Esophagus muscularis mucosa (tissue), 4 donors: Measurements from ENCODE around the gene TCF23. TPM values are rescaled to one million over a fixed set of nuclear protein-coding genes. Genes with fewer than 3 reads are reported as not detected.
"Not testable (repeated sequence)": the region's sequence is repeated elsewhere in the genome, so short reads cannot be mapped to it uniquely, and the experiment has no call there.

Experiments
- DNase-seq: peaks from one replicate; pipeline ENCODE4 v3.0.0-alpha.2; 2017; ENCODE audit errors: extremely low spot score
- H3K27ac ChIP-seq, 4 donors: fragments of 200-600 bp; sonication (generic); replicated peaks in 1 of 4; 1 replicate in 3 of 4; 2 replicates in 1 of 4; pipeline ENCODE4 v1.5.1; 2016 to 2019; ENCODE audit warnings: mild to moderate bottlenecking in 1 of 4
- H3K27me3 ChIP-seq, 4 donors: fragments of 200-600 bp; sonication (generic); one replicate each; pipeline versions ENCODE4 v1.5.1 to v1.6.0; 2016 to 2019
- H3K36me3 ChIP-seq, 4 donors: fragments of 200-600 bp; sonication (generic); one replicate each; pipeline ENCODE4 v1.5.1; 2016 to 2019
- H3K4me1 ChIP-seq, 4 donors: fragments of 200-600 bp; sonication (generic); one replicate each; pipeline ENCODE4 v1.5.1; 2016 to 2019
- H3K4me3 ChIP-seq, 4 donors: fragments of 200-600 bp; sonication (generic); 1 replicate in 2 of 4; 2 replicates in 2 of 4; pipeline ENCODE4 v1.5.1; 2016 to 2019; ENCODE audit warnings: mild to moderate bottlenecking in 4 of 4, moderate library complexity in 1 of 4
- H3K9me3 ChIP-seq, 4 donors: fragments of 200-600 bp; sonication (generic); 1 replicate in 3 of 4; 2 replicates in 1 of 4; pipeline ENCODE4 v1.5.1; 2016 to 2019
- EP300 ChIP-seq: sonication (generic); formaldehyde crosslinking; IDR thresholded peaks from one replicate; pipeline ENCODE4 v1.6.1; 2017; ENCODE audit warnings: antibody characterized with exemption
- POLR2A ChIP-seq: fragments of 450-650 bp; IDR thresholded peaks from one replicate; pipeline ENCODE4 v1.6.1; 2017; ENCODE audit warnings: antibody characterized with exemption, moderate library complexity, mild to moderate bottlenecking, low read depth
- POLR2AphosphoS5 ChIP-seq, 2 donors: sonication (generic); formaldehyde crosslinking; IDR thresholded peaks; one replicate each; pipeline ENCODE4 v1.6.1; 2017; ENCODE audit warnings: antibody characterized with exemption in 2 of 2
- WGBS: methylation state at CpG from one replicate; pipeline ENCODE4 v1.1.5; 2018; 5-methylcytosine and 5-hydroxymethylcytosine counted together
- intact Hi-C: fragments of 100-400 bp; cut with DNase I; formaldehyde crosslinking; loops from one replicate; pipeline ENCODE4 v1.15.1; 2023
- total RNA-seq, 4 donors: library from RNA; depleted of rRNA; stranded (reverse); fragments of >200 nt; gene quantifications; one replicate each; pipeline versions ENCODE4 v1.1.0 to v1.2.1, GENCODE V29; 2016
- TF ChIP-seq, protein P1 (sequence below), 3 experiments: fragments of 200-600 bp in 2 of 3; fragments of 450-650 bp in 1 of 3; sonication (generic) in 2 of 3; IDR thresholded peaks; one replicate each; pipeline ENCODE4 v1.5.1; 2017 to 2019; ENCODE audit warnings: antibody characterized with exemption in 3 of 3, mild to moderate bottlenecking in 2 of 3, moderate library complexity in 1 of 3

Gene TCF23
- total RNA-seq, 4 donors from 2014 or later = not detected

DNA sequence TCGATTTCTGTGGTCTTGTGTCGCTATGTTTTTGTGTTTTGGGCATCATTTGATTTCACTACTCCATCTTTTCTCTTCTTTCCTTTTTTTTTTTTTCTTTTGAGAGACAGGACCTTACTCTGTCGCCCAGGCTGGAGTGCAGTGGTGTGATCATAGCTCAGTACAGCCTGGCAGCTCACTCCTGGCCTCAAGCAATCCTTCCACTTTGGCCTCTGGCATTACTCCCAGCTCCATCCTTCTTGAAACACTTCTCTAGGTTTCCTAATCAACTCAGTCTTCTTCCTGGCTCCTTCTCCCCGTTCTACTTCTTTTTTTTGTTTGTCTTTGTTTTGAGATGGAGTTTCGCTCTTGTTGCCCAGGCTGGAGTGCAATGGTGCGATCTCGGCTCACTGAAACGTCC, 26.5 kb downstream of the TCF23 start:
- TF ChIP-seq, protein P1, sequence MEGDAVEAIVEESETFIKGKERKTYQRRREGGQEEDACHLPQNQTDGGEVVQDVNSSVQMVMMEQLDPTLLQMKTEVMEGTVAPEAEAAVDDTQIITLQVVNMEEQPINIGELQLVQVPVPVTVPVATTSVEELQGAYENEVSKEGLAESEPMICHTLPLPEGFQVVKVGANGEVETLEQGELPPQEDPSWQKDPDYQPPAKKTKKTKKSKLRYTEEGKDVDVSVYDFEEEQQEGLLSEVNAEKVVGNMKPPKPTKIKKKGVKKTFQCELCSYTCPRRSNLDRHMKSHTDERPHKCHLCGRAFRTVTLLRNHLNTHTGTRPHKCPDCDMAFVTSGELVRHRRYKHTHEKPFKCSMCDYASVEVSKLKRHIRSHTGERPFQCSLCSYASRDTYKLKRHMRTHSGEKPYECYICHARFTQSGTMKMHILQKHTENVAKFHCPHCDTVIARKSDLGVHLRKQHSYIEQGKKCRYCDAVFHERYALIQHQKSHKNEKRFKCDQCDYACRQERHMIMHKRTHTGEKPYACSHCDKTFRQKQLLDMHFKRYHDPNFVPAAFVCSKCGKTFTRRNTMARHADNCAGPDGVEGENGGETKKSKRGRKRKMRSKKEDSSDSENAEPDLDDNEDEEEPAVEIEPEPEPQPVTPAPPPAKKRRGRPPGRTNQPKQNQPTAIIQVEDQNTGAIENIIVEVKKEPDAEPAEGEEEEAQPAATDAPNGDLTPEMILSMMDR (IDR thresholded peaks at IDR 0.05) = no peak
- TF ChIP-seq POLR2AphosphoS5 (IDR thresholded peaks at IDR 0.05) = no peak
- no peak for TF ChIP-seq POLR2A
- TF ChIP-seq EP300 = no peak
- H3K4me3 ChIP-seq = no peak overlapping the region
- no peak for DNase-seq
- intact Hi-C loops = no loop called here
- peaks cover 0 to 1% (median under 1%) of the 10 kb centered on the region in 4 donors for H3K4me1 ChIP-seq
- no peaks in the 10 kb centered on the region for H3K9me3 ChIP-seq
- no peaks in the 10 kb centered on the region for H3K36me3 ChIP-seq
- peaks cover 0 to 37% (median under 1%) of the 10 kb centered on the region in 4 donors for H3K27me3 ChIP-seq
- no peak overlapping the region for H3K27ac ChIP-seq
- 71% methylated on average over 8 of the region's 8 CpGs for WGBS

DNA sequence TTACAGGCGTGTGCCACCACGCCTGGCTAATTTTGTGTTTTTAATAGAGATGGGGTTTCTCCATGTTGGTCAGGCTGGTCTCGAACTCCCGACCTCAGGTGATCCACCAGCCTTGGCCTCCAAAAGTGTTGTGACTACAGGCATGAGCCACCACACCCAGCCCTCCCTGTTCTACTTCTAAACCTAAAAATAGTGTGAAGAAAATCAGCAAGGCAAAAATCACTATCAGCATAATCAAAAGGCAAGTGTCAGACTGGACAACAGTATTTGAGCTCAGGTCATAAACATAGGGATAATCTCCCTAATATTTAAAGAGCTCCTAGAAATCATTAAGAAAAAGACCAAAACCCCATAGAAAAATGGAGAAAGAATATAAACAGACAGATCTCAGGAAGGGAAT, 27.0 kb downstream of the TCF23 start:
- WGBS = 95% methylated on average over 4 of the region's 4 CpGs

DNA sequence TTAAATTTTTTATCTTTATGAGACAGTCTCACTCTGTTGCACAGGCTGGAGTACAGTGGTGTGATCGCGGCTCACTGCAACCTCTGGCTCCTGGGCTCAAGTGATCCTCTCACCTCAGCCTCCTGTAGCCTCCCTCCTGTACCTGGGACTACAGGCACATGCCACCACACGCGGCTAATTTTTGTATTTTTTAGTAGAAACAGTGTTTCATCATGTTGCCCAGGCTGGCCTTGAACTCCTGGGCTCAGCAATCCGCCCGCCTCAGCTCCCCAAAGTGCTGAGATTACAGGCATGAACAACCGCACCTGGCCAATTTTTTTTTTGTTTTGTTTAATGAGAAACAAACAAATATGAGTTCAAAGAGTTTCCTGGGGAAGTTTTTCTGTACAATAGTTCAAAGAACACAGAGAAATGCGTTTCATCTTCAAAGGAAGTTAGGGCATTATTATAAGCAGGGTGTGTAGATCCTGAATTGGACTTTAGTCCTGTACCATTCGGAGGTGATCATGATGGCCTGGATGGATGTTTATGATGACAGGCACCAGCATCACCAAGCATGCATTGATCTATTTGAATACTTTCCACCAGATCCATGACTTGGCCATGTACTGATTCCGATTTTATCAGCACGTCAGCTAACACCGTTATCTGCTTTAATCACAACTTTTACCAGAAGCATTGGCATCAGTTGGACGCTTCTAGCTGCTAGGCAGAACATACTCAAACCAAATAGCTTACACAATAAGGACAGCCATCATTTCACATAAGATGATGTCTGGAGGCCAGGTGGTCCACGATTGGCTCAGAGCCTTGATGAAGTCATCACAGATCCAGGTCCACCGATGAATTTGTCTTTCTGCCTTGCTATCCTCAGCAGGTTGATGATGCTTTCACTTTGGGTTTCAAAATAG, 28.9 kb downstream of the TCF23 start:
- DNase-seq = no peak
- H3K36me3 ChIP-seq = no peaks in the 10 kb centered on the region
- no peaks in the 10 kb centered on the region for H3K4me1 ChIP-seq
- no peak for TF ChIP-seq POLR2AphosphoS5 (IDR thresholded peaks at IDR 0.05)
- no peak for TF ChIP-seq EP300
- TF ChIP-seq, protein P1 (IDR thresholded peaks at IDR 0.05) = no peak
- TF ChIP-seq POLR2A = no peak
- H3K9me3 ChIP-seq = no peaks in the 10 kb centered on the region
- intact Hi-C loops = no loop called here
- H3K27me3 ChIP-seq = peaks cover 0 to 33% (median 0%) of the 10 kb centered on the region in 4 donors
- H3K27ac ChIP-seq = no peak overlapping the region
- 82% methylated on average over 15 of the region's 15 CpGs for WGBS
- no peak overlapping the region for H3K4me3 ChIP-seq

More for the DNA sequence above, 27.0 kb downstream of the TCF23 start:
- intact Hi-C loops, H3K27ac ChIP-seq, H3K9me3 ChIP-seq, H3K4me3 ChIP-seq, H3K4me1 ChIP-seq, DNase-seq, H3K36me3 ChIP-seq: not testable (repeated sequence)
- peaks cover 0 to 33% (median 0%) of the 10 kb centered on the region in 4 donors for H3K27me3 ChIP-seq

DNA sequence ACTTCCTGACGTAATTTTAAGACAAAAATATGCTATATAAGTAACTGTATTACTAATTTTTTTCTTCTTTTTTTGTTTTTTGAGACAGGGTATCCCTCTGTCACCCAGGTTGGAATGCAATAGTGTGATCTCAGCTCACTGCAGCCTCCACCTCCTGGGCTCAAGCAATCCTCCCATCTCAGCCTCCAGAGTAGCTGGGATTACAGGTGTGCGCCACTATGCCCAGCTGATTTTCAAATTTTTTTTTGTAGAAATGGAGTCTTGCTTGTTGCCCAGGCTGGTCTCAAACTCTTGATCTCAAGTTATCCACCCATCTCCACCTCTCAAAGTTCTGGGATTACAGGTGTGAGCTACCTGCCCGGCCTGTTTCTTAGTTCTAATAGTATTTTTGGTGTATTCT, 29.7 kb downstream of the TCF23 start:
- no peak for DNase-seq

DNA sequence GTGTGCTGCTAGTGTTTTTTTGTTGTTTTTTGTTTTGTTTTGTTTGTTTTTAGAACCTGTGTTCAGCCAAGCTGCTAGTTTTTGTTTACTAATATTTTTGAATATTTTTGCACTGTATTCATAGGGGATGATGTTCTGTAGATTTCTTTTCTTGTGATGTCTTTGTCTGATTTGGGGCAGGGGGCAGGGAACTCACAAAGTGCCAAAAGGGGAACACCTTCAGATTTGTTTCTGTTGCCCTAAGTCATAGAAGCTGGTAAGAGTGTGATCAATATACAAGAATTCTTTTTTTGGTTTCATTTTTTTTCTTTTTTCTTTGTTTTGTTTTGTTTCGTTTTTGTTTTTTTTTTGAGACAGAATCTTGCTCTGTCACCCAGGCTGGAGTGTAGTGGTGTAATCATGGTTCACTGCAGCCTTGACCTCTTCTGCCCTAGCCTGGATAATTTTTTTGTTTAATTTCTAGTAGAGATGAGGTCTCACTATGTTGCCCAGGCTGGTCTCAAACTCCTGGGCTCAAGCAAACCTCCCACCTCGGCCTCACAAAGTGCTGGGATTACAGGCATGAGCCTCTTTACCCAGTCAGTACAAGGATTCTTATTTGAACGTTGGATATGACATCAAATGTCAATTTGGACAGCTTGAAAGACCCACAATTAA, 30.7 kb downstream of the TCF23 start:
- Histone ChIP-seq H3K27me3 (peaks cover 0 to 28% (median 0%) of the 10 kb centered on the region in 4 donors), H3K27ac (no peak overlapping the region), H3K9me3 (no peaks in the 10 kb centered on the region), H3K4me3 (no peak overlapping the region), H3K4me1 (peaks cover 0 to 3% (median 2%) of the 10 kb centered on the region in 4 donors), H3K36me3 (no peaks in the 10 kb centered on the region)
- 71% methylated on average over 3 of the region's 3 CpGs for WGBS
- intact Hi-C loops = no loop called here
- TF ChIP-seq, protein P1 (IDR thresholded peaks at IDR 0.05) = no peak
- TF ChIP-seq POLR2AphosphoS5 (IDR thresholded peaks at IDR 0.05) = no peak
- no peak for TF ChIP-seq EP300
- no peak for TF ChIP-seq POLR2A
- DNase-seq = no peak

More for the DNA sequence above, 29.7 kb downstream of the TCF23 start:
- no peak overlapping the region for H3K4me3 ChIP-seq
- WGBS = 81% methylated on average over 3 of the region's 3 CpGs
- intact Hi-C loops = no loop called here
- TF ChIP-seq, protein P1 (IDR thresholded peaks at IDR 0.05) = no peak
- TF ChIP-seq POLR2AphosphoS5 (IDR thresholded peaks at IDR 0.05) (no peak), EP300 (no peak)
- no peaks in the 10 kb centered on the region for H3K4me1 ChIP-seq
- H3K36me3 ChIP-seq = no peaks in the 10 kb centered on the region
- H3K27ac ChIP-seq = no peak overlapping the region
- H3K9me3 ChIP-seq = no peaks in the 10 kb centered on the region
- H3K27me3 ChIP-seq = peaks cover 0 to 28% (median 0%) of the 10 kb centered on the region in 4 donors
